SK-N-SH treated with all-trans-retinoic acid at 6 μM for 48 hours (cell line): ENCODE measurements around the gene SGMS2.

Experiments
- BACH2 ChIP-seq: fragments of 250-450 bp; sonication (Bioruptor Pico); IDR thresholded peaks from 2 replicates; pipeline ENCODE4 v1.9.0; 2021; ENCODE audit warnings: mild to moderate bottlenecking, borderline replicate concordance
- CSRNP3 ChIP-seq: fragments of 250-450 bp; sonication (Bioruptor Pico); IDR thresholded peaks from 2 replicates; pipeline ENCODE4 v1.5.1; 2021; ENCODE audit warnings: mild to moderate bottlenecking, moderate library complexity
- ZFP30 ChIP-seq: fragments of 450-650 bp; formaldehyde crosslinking; IDR thresholded peaks from 2 replicates; pipeline ENCODE4 v1.5.0; 2022; ENCODE audit warnings: mild to moderate bottlenecking, moderate library complexity

GRCh38 chr4:107900508-107900907, 75.8 kb downstream of the SGMS2 start:
- TF ChIP-seq BACH2, result no peak
- no peak for TF ChIP-seq CSRNP3 (CRISPR knock-in tag)
- no peak for TF ChIP-seq ZFP30
